GM12878 (cell line): Measurements from ENCODE around the gene ZNF496. TPM values are rescaled to one million over a fixed set of nuclear protein-coding genes. Genes with fewer than 3 reads are reported as not detected.

Experiments used
- ATAC-seq: fragments of 200-7000 bp; cut with Tn5 transposase; 3 replicates; pipeline ENCODE4 v1.9.1; 2020; ENCODE audit warnings: mild to moderate bottlenecking, moderate library complexity
- BruUV-seq: library from RNA; stranded (reverse); fragments of 400-500 nt; replicated peaks from 2 replicates; lab custom pipeline; 2021; lab: Mats Ljungman, UMichigan
- CTCF ChIA-PET: fragments of 300-600 bp; sonication (Branson Sonifier 250); formaldehyde crosslinking; extraction: SDS; loops from one replicate; lab custom pipeline; 2021; ENCODE audit warnings: inconsistent platforms; lab: Yijun Ruan, JAX
- POLR2A ChIA-PET: fragments of 350-600 bp; formaldehyde crosslinking; extraction: SDS; loops from one replicate; lab custom pipeline; 2021; ENCODE audit warnings: inconsistent platforms; lab: Charles Lee
- RAD21 ChIA-PET: fragments of 300-600 bp; sonication (Branson Sonifier 250); formaldehyde crosslinking; loops from one replicate; lab custom pipeline; 2023; ENCODE audit warnings: antibody characterized with exemption; ENCODE audit not compliant: unreplicated experiment; lab: Charles Lee
- SMC1A ChIA-PET: fragments of 300-600 bp; sonication (Branson Sonifier 250); formaldehyde crosslinking; loops from one replicate; lab custom pipeline; 2023; ENCODE audit not compliant: unreplicated experiment, uncharacterized antibody; lab: Charles Lee
- DNase-seq: peaks from one replicate; pipeline ENCODE4 v3.0.0-alpha.2; 2011; ENCODE audit warnings: low read depth, low spot score
- FAIRE-seq: peaks from 3 replicates; lab custom pipeline; 2011; peaks lifted over from hg19 to GRCh38; lab: Jason Lieb, UNC
- H2AFZ ChIP-seq: 2 replicates; pipeline ENCODE4 v1.6.0; 2011; ENCODE audit warnings: low read depth, low read length, control low read depth; ENCODE audit not compliant: control insufficient read depth
- H3K27ac ChIP-seq: 2 replicates; pipeline ENCODE4 v1.5.1; 2011; ENCODE audit warnings: control low read depth; ENCODE audit not compliant: control insufficient read depth, insufficient read depth
- H3K27me3 ChIP-seq, 2 experiments: replicated peaks in 1 of 2; 2 replicates each; pipeline versions ENCODE4 v1.6.0 to v1.6.1; 2011; ENCODE audit warnings: low read length in 1 of 2; ENCODE audit not compliant: control insufficient read depth in 2 of 2, insufficient read depth in 2 of 2
- H3K36me3 ChIP-seq, 2 experiments: 2 replicates each; pipeline ENCODE4 v1.5.1; 2011; ENCODE audit warnings: low read length in 1 of 2; ENCODE audit not compliant: control insufficient read depth in 2 of 2, insufficient read depth in 2 of 2
- H3K4me1 ChIP-seq: 2 replicates; pipeline ENCODE4 v1.6.1; 2011; ENCODE audit warnings: mild to moderate bottlenecking, low read length, moderate library complexity, mixed read lengths; ENCODE audit not compliant: control insufficient read depth, insufficient read depth
- H3K4me2 ChIP-seq: 2 replicates; pipeline ENCODE4 v1.6.0; 2011; ENCODE audit warnings: control low read depth; ENCODE audit not compliant: control insufficient read depth, insufficient read depth
- H3K4me3 ChIP-seq: fragments of 200-600 bp; sonication (generic); 2 replicates; pipeline ENCODE4 v1.5.1; 2016
- H3K79me2 ChIP-seq: 2 replicates; pipeline ENCODE4 v1.6.0; 2011; ENCODE audit warnings: low read length; ENCODE audit not compliant: control insufficient read depth, insufficient read depth
- H3K9ac ChIP-seq: 2 replicates; pipeline ENCODE4 v1.8.0; 2011; ENCODE audit warnings: low read length, control low read depth, mixed read lengths; ENCODE audit not compliant: control insufficient read depth, insufficient read depth
- H3K9me3 ChIP-seq: replicated peaks from 3 replicates; pipeline ENCODE4 v1.5.1; 2011; ENCODE audit warnings: mild to moderate bottlenecking, low read length; ENCODE audit not compliant: control insufficient read depth, insufficient read depth
- H4K20me1 ChIP-seq: 2 replicates; pipeline ENCODE4 v1.6.0; 2011; ENCODE audit not compliant: control insufficient read depth, insufficient read depth
- CHD1 ChIP-seq: IDR thresholded peaks from 2 replicates; pipeline ENCODE4 v1.6.1; 2012; ENCODE audit warnings: low read depth, low read length, improper control_type of control experiment
- HDAC2 ChIP-seq: fragments of 200-600 bp; sonication (generic); IDR thresholded peaks from 2 replicates; pipeline ENCODE4 v1.6.1; 2017
- HDAC6 ChIP-seq: fragments of 200-600 bp; sonication (generic); IDR thresholded peaks from one replicate; pipeline ENCODE4 v1.8.0; 2017; ENCODE audit warnings: antibody characterized with exemption; ENCODE audit not compliant: unreplicated experiment
- MYC ChIP-seq: IDR thresholded peaks from 2 replicates; pipeline ENCODE4 v1.6.1; 2011; ENCODE audit warnings: mild to moderate bottlenecking, low read length, moderate library complexity, inconsistent platforms; ENCODE audit not compliant: insufficient read depth, insufficient replicate concordance, insufficient read length, severe bottlenecking
- POU2F2 ChIP-seq: IDR thresholded peaks from 3 replicates; pipeline ENCODE4 v1.6.1; 2011; ENCODE audit warnings: low read depth, mild to moderate bottlenecking, low read length, borderline replicate concordance
- SMAD5 ChIP-seq: IDR thresholded peaks from 2 replicates; pipeline ENCODE4 v1.6.1; 2016; ENCODE audit warnings: antibody characterized with exemption, low read depth
- WGBS: methylation state at CpG from one replicate; pipeline ENCODE4 v1.1.6; 2016; ENCODE audit warnings: low lambda C conversion rate; ENCODE audit not compliant: insufficient replicate concordance, insufficient coverage; ENCODE audit errors: missing lambda C conversion rate; 5-methylcytosine and 5-hydroxymethylcytosine counted together
- in situ Hi-C: fragments of 300-500 bp; cut with MboI; formaldehyde crosslinking; loops from 9 replicates; pipeline ENCODE4 v1.14.3; 2018; ENCODE audit warnings: mixed read lengths
- intact Hi-C: fragments of 100-400 bp; cut with micrococcal nuclease; formaldehyde crosslinking; loops from one replicate; pipeline ENCODE4 v1.14.2; 2022; ENCODE audit not compliant: unreplicated experiment
- polyA plus RNA-seq, 11 experiments: library from polyadenylated mRNA; depleted of rRNA in 4 of 11; unstranded in 6 of 11; stranded (reverse) in 5 of 11; fragments of >200 nt; fragmentation: Nextera tagmentation in 4 of 11; fragmentation: Illumina TruSeq in 1 of 11; extraction: Ambion mirVana in 4 of 11; extraction: Trizol in 1 of 11; gene quantifications; 1 replicate in 1 of 11; 2 replicates in 10 of 11; pipeline versions ENCODE4 v1.2.1 to v1.2.3, GENCODE V29; 2011 to 2016; ENCODE audit warnings: inconsistent platforms in 2 of 11, missing spikeins in 2 of 11, low read depth in 1 of 11
- total RNA-seq, 4 experiments: library from RNA; depleted of rRNA in 3 of 4; stranded (reverse); fragments of >200 nt in 3 of 4; fragmentation: Illumina TruSeq in 1 of 4; extraction: Trizol in 1 of 4; gene quantifications; 2 replicates each; pipeline versions ENCODE4 v1.2.1 to v1.2.3, GENCODE V29; 2013 to 2021
- TF ChIP-seq, protein P1 (sequence below): fragments of 450-650 bp; IDR thresholded peaks from 2 replicates; pipeline ENCODE4 v1.6.1; 2016; ENCODE audit warnings: mild to moderate bottlenecking
- TF ChIP-seq, protein P2 (sequence below): IDR thresholded peaks from 2 replicates; pipeline ENCODE4 v1.6.1; 2011; ENCODE audit warnings: mild to moderate bottlenecking, low read depth, low read length, moderate library complexity; ENCODE audit not compliant: insufficient replicate concordance

ZNF496 gene
- total and polyA plus RNA-seq, 10 of the 15 experiments (the other 5 are each of a cell fraction or from before 2014, with no cell fraction given), result 1.6 to 26.4 (median 12.5) TPM

DNA sequence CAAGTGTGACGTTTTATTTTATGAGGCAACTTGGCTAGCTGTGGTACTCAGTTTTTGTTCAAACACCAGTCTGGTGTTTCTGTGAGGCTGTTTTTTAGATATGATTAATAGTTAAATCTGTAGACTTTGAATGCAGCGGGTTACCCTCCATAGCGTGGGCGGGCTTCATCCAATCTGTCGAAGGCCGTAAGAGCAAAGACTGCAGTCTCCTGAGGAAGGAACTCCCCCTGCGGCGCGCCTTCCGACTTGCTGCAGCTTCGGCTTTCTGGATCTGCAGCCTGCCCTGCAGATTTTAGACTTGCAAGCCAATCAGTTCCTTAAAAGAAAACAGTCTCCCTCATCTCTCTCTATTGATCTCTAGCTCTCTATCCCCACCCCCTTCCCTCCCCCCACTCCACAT lies 4.2 kb upstream of the ZNF496 start (continued):
- no peak for TF ChIP-seq CHD1
- no peak for TF ChIP-seq MYC
- TF ChIP-seq HDAC6, result no peak

DNA sequence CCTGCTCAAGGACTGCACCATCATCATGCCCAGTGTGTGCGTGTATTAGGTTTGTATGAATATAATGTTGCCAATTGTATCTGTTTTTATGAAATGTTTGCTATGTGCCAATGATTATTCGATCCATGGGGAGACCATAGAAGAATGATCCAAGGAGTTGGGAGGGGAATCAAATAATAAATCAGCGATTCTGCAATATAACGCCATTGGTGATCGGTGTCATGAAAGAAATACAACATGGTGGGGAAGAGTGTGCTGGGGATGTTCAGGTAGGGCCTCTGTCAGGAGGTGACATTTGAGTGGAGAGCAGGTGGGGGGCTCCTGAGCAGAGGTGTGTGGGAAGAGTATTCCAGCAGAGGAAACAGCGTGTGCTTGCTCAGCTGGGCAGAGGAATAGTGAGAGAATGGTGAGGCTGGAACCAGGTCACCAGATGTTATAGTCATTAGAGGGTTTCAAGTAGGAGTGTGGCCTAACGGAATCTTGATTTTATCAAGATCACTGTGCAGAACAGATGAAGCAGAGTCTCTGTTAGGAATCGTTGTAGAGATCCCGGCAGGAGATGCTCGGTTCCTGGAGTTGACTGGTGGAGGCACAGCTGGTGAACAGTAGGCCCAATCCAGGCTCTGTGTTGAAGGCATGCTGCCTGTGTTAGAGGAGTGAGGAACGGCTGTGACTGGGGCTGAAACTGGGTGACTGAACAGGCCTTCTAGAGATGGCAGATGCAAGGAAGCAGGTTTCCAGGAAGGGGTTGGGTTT lies 2.9 kb upstream of the ZNF496 start:
- H3K4me1 ChIP-seq, result peaks cover 20% of the 10 kb centered on the region
- H3K4me2 ChIP-seq, result no peak overlapping the region
- POLR2A ChIA-PET, result interaction anchor here (1.5 kb wide), 1 partner anchor 23 kb away, joined by 3 read pairs; no protein-coding TSS in a partner anchor
- ATAC-seq (no peak), DNase-seq (no peak)
- no peaks in the 10 kb centered on the region for H3K9me3 ChIP-seq
- WGBS, result 86% methylated on average over 11 of the region's 11 CpGs
- H3K79me2 ChIP-seq, result peaks cover 19% of the 10 kb centered on the region
- SMC1A ChIA-PET, result no interaction called here
- intact Hi-C loops, result no loop called here
- RAD21 ChIA-PET, result no interaction called here
- peaks cover 0 to under 1% of the 10 kb centered on the region in 2 experiments; a peak in 1 of 4 replicates for H3K36me3 ChIP-seq
- in situ Hi-C loops, result no loop called here
- TF ChIP-seq SMAD5 (no peak), POU2F2 (no peak), HDAC2 (no peak)
- TF ChIP-seq, protein P1, sequence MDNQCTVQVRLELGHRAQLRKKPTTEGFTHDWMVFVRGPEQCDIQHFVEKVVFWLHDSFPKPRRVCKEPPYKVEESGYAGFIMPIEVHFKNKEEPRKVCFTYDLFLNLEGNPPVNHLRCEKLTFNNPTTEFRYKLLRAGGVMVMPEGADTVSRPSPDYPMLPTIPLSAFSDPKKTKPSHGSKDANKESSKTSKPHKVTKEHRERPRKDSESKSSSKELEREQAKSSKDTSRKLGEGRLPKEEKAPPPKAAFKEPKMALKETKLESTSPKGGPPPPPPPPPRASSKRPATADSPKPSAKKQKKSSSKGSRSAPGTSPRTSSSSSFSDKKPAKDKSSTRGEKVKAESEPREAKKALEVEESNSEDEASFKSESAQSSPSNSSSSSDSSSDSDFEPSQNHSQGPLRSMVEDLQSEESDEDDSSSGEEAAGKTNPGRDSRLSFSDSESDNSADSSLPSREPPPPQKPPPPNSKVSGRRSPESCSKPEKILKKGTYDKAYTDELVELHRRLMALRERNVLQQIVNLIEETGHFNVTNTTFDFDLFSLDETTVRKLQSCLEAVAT, result peak; percentile 96
- TF ChIP-seq, protein P2, sequence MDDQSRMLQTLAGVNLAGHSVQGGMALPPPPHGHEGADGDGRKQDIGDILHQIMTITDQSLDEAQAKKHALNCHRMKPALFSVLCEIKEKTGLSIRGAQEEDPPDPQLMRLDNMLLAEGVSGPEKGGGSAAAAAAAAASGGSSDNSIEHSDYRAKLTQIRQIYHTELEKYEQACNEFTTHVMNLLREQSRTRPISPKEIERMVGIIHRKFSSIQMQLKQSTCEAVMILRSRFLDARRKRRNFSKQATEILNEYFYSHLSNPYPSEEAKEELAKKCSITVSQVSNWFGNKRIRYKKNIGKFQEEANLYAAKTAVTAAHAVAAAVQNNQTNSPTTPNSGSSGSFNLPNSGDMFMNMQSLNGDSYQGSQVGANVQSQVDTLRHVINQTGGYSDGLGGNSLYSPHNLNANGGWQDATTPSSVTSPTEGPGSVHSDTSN, result no peak
- TF ChIP-seq, all 136 proteins: peak for 1
- Histone ChIP-seq H3K27me3 (no peaks in the 10 kb centered on the region), H3K27ac (no peak overlapping the region), H3K4me3 (no peak overlapping the region), H3K9ac (no peak overlapping the region), H2AFZ (no peak overlapping the region), H4K20me1 (no peaks in the 10 kb centered on the region)
- FAIRE-seq, result no peak
- CTCF ChIA-PET, result interaction anchor here (1.1 to 2.3 kb wide), 2 partner anchors 38 to 56 kb away, joined by 4 to 5 read pairs; no protein-coding TSS in a partner anchor
- no TSS peak for BruUV-seq
